Sigmoid colon (tissue), 7 donors: ENCODE data around the gene CEPT1. TPM values are rescaled to one million over a fixed set of nuclear protein-coding genes. Genes with fewer than 3 reads are reported as not detected.

Source experiments
- DNase-seq: peaks from one replicate; pipeline ENCODE4 v3.0.0-alpha.2; 2019
- H3K27ac ChIP-seq, 4 donors: fragments of 200-600 bp; sonication (generic); one replicate each; pipeline ENCODE4 v1.5.1; 2016 to 2019; ENCODE audit warnings: mild to moderate bottlenecking in 1 of 4
- H3K27me3 ChIP-seq, 3 donors: fragments of 200-600 bp; sonication (generic); one replicate each; pipeline ENCODE4 v1.5.1; 2019; ENCODE audit warnings: mild to moderate bottlenecking in 1 of 3
- H3K36me3 ChIP-seq, 4 donors: fragments of 200-600 bp; sonication (generic); one replicate each; pipeline ENCODE4 v1.5.1; 2016 to 2019
- H3K4me1 ChIP-seq, 4 donors: fragments of 200-600 bp; sonication (generic); one replicate each; pipeline ENCODE4 v1.5.1; 2017 to 2019
- H3K4me3 ChIP-seq, 4 donors: fragments of 200-600 bp; sonication (generic); one replicate each; pipeline ENCODE4 v1.5.1; 2017 to 2019; ENCODE audit warnings: mild to moderate bottlenecking in 2 of 4, moderate library complexity in 1 of 4
- H3K9me3 ChIP-seq, 4 donors: fragments of 200-600 bp in 3 of 4; sonication (generic) in 3 of 4; one replicate each; pipeline versions ENCODE4 v1.5.1 to v1.6.1; 2013 to 2019
- EP300 ChIP-seq, 4 donors: sonication (generic); formaldehyde crosslinking; IDR thresholded peaks; one replicate each; pipeline ENCODE4 v1.6.1; 2017; ENCODE audit warnings: antibody characterized with exemption in 4 of 4
- POLR2A ChIP-seq, 2 donors: fragments of 450-650 bp; IDR thresholded peaks; one replicate each; pipeline ENCODE4 v1.6.1; 2016; ENCODE audit warnings: antibody characterized with exemption in 2 of 2, mild to moderate bottlenecking in 2 of 2, moderate library complexity in 2 of 2
- POLR2AphosphoS5 ChIP-seq, 4 donors: sonication (generic); formaldehyde crosslinking; IDR thresholded peaks; one replicate each; pipeline ENCODE4 v1.6.1; 2017; ENCODE audit warnings: antibody characterized with exemption in 4 of 4
- WGBS, 2 donors: extraction: QIAGEN DNeasy Blood & Tissue Kit; methylation state at CpG; one replicate each; pipeline ENCODE4 v1.1.7; 2013; 5-methylcytosine and 5-hydroxymethylcytosine counted together
- intact Hi-C: fragments of 100-400 bp; cut with DNase I; formaldehyde crosslinking; loops from one replicate; pipeline ENCODE4 v1.15.1; 2023
- polyA plus RNA-seq, 3 donors: library from polyadenylated mRNA; stranded (reverse); fragments of 200-250 nt; gene quantifications; one replicate each; pipeline ENCODE4 v1.2.3, GENCODE V29; 2013
- total RNA-seq, 4 donors: library from RNA; depleted of rRNA; stranded (reverse); fragments of >200 nt; gene quantifications; one replicate each; pipeline ENCODE4 v1.1.0, GENCODE V29; 2016
- TF ChIP-seq, protein P1 (sequence below), 4 experiments: fragments of 450-650 bp in 3 of 4; fragments of 200-600 bp in 1 of 4; IDR thresholded peaks; one replicate each; pipeline ENCODE4 v1.5.1; 2016 to 2019; ENCODE audit warnings: antibody characterized with exemption in 4 of 4, mild to moderate bottlenecking in 3 of 4, moderate library complexity in 2 of 4
- donor health status: healthy with polysubstance abuse.
- donor health status: Bipolar disorder and iron deficiency.
- donor health status: healthy.

CEPT1 gene
- total and polyA plus RNA-seq, 7 donors = 7.2 to 41.0 (median 28.2) TPM

- 96 to 97% methylated on average over 4 of the region's 4 CpGs for WGBS, 2 donors
- TF ChIP-seq, protein P1, sequence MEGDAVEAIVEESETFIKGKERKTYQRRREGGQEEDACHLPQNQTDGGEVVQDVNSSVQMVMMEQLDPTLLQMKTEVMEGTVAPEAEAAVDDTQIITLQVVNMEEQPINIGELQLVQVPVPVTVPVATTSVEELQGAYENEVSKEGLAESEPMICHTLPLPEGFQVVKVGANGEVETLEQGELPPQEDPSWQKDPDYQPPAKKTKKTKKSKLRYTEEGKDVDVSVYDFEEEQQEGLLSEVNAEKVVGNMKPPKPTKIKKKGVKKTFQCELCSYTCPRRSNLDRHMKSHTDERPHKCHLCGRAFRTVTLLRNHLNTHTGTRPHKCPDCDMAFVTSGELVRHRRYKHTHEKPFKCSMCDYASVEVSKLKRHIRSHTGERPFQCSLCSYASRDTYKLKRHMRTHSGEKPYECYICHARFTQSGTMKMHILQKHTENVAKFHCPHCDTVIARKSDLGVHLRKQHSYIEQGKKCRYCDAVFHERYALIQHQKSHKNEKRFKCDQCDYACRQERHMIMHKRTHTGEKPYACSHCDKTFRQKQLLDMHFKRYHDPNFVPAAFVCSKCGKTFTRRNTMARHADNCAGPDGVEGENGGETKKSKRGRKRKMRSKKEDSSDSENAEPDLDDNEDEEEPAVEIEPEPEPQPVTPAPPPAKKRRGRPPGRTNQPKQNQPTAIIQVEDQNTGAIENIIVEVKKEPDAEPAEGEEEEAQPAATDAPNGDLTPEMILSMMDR (IDR thresholded peaks at IDR 0.05) = no peak
- no peak for TF ChIP-seq POLR2A (IDR thresholded peaks at IDR 0.05)
- H3K4me3 ChIP-seq = no peak overlapping the region
- no peak overlapping the region for H3K27ac ChIP-seq
- no peaks in the 10 kb centered on the region for H3K4me1 ChIP-seq
- H3K36me3 ChIP-seq = peaks cover 6 to 56% (median 10%) of the 10 kb centered on the region in 4 donors
- H3K27me3 ChIP-seq = no peaks in the 10 kb centered on the region
- DNase-seq = no peak
- H3K9me3 ChIP-seq = no peaks in the 10 kb centered on the region
- intact Hi-C loops = no loop called here
Measured at GRCh38 chr1:111163363-111163762, 23.3 kb downstream of the CEPT1 start.

DNA sequence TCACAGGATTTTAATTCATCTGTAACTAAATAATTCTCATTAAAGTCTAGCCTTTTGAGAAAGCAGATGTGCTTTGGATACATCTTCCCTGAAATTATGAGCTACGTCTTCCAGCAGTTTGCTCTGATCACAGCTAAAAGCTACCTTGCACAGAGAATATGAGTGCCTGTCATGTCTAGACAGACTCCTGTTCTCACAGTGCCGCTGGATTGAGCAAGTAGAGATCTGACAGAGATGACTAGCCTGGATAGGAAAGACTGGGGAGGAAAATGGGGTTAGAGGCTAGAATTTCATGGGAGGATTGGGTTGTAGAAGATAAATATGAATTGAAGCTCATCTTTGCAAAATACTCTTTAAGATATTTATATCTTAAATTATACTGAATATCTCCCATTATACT is 24.1 kb downstream of the CEPT1 start:
- peaks cover 6 to 63% (median 13%) of the 10 kb centered on the region in 4 donors for H3K36me3 ChIP-seq
- intact Hi-C loops = no loop called here
- 95 to 99% methylated on average over 2 of the region's 2 CpGs for WGBS, 2 donors

GRCh38 chr1:111172463-111172862 is 32.4 kb downstream of the CEPT1 start:
- intact Hi-C loops = no loop called here
- Histone ChIP-seq H3K9me3 (no peaks in the 10 kb centered on the region), H3K27ac (no peak overlapping the region), H3K36me3 (peaks cover 0 to 66% (median 13%) of the 10 kb centered on the region in 4 donors), H3K4me3 (no peak overlapping the region), H3K27me3 (no peaks in the 10 kb centered on the region), H3K4me1 (no peaks in the 10 kb centered on the region)
- no peak for DNase-seq
- TF ChIP-seq EP300 (IDR thresholded peaks at IDR 0.05) = no peak
- no peak for TF ChIP-seq POLR2A (IDR thresholded peaks at IDR 0.05)
- TF ChIP-seq POLR2AphosphoS5 (IDR thresholded peaks at IDR 0.05) = no peak
- TF ChIP-seq, protein P1 (IDR thresholded peaks at IDR 0.05) = no peak

More for the DNA sequence above, 24.1 kb downstream of the CEPT1 start:
- H3K27ac ChIP-seq = no peak overlapping the region
- TF ChIP-seq POLR2AphosphoS5 (IDR thresholded peaks at IDR 0.05) = no peak
- TF ChIP-seq, protein P1 (IDR thresholded peaks at IDR 0.05) = no peak
- no peak for TF ChIP-seq POLR2A (IDR thresholded peaks at IDR 0.05)
- no peak for TF ChIP-seq EP300 (IDR thresholded peaks at IDR 0.05)
- H3K4me3 ChIP-seq = no peak overlapping the region
- H3K9me3 ChIP-seq = no peaks in the 10 kb centered on the region
- DNase-seq = no peak
- H3K27me3 ChIP-seq = no peaks in the 10 kb centered on the region
- H3K4me1 ChIP-seq = no peaks in the 10 kb centered on the region

DNA sequence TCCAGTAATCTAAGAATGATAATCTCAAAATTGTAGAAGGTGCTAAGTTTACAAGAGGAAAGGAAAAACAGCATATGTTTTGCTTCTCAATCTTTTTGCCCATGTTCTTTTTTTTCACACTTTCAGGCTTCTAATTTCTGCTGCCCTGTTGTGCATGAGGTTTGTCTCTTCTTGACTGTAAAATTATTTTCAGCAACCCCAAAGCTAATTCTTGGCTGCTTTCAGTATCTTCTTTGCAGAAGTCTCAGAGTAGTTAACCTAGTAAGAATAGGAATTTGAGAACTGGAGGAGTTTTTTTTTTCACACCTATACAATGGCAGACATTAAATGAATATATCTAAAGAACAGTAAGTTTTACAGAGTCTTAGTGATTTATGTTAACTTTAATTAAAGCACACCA is 34.0 kb downstream of the CEPT1 start:
- Histone ChIP-seq H3K4me3 (no peak overlapping the region), H3K9me3 (no peaks in the 10 kb centered on the region), H3K4me1 (no peaks in the 10 kb centered on the region), H3K36me3 (peaks cover 0 to 60% (median 5%) of the 10 kb centered on the region in 4 donors), H3K27ac (no peak overlapping the region), H3K27me3 (no peaks in the 10 kb centered on the region)
- TF ChIP-seq POLR2A (IDR thresholded peaks at IDR 0.05) = no peak
- TF ChIP-seq, protein P1 (IDR thresholded peaks at IDR 0.05) = no peak
- TF ChIP-seq EP300 (IDR thresholded peaks at IDR 0.05) = no peak
- TF ChIP-seq POLR2AphosphoS5 (IDR thresholded peaks at IDR 0.05) = no peak
- intact Hi-C loops = no loop called here
- no peak for DNase-seq

DNA sequence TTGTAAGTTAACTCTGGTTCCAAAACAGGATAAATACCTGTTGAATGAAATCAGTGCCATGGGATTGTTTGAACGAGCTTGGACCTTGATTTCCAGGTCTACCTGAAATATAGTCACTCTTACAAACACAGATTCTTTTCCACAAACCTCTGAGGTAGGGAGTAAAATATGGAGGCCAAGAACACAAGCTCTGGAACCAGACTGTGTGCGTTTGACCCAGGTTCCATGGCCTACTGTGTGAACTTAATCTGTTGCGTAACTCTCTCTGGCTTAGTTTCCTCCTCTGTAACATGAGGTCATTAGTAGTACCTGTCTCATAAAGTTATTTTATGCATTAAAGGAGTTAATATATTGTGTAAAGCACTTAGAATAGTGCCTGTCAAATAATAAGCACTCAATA is 35.3 kb downstream of the CEPT1 start:
- no peak for DNase-seq
- H3K4me1 ChIP-seq = no peaks in the 10 kb centered on the region
- intact Hi-C loops = no loop called here
- H3K4me3 ChIP-seq = no peak overlapping the region
- no peak for TF ChIP-seq POLR2A (IDR thresholded peaks at IDR 0.05)
- TF ChIP-seq POLR2AphosphoS5 (IDR thresholded peaks at IDR 0.05) = no peak
- TF ChIP-seq, protein P1 (IDR thresholded peaks at IDR 0.05) = no peak
- TF ChIP-seq EP300 (IDR thresholded peaks at IDR 0.05) = no peak
- peaks cover 0 to 66% (median 3%) of the 10 kb centered on the region in 4 donors for H3K36me3 ChIP-seq
- H3K27me3 ChIP-seq = no peaks in the 10 kb centered on the region
- H3K9me3 ChIP-seq = no peaks in the 10 kb centered on the region
- WGBS, 2 donors = 86 to 97% methylated on average over 3 of the region's 3 CpGs
- H3K27ac ChIP-seq = no peak overlapping the region
